Measurements from ENCODE around the gene DAAM2. TPM values are rescaled to one million over a fixed set of nuclear protein-coding genes. Genes with fewer than 3 reads are reported as not detected.

Gene DAAM2
- total RNA-seq, 2 donors from 2014 or later: 4.7 to 41.3 TPM

- peak; percentile 40 for TF ChIP-seq POLR2A (IDR thresholded peaks at IDR 0.05)
- TF ChIP-seq, protein P1, sequence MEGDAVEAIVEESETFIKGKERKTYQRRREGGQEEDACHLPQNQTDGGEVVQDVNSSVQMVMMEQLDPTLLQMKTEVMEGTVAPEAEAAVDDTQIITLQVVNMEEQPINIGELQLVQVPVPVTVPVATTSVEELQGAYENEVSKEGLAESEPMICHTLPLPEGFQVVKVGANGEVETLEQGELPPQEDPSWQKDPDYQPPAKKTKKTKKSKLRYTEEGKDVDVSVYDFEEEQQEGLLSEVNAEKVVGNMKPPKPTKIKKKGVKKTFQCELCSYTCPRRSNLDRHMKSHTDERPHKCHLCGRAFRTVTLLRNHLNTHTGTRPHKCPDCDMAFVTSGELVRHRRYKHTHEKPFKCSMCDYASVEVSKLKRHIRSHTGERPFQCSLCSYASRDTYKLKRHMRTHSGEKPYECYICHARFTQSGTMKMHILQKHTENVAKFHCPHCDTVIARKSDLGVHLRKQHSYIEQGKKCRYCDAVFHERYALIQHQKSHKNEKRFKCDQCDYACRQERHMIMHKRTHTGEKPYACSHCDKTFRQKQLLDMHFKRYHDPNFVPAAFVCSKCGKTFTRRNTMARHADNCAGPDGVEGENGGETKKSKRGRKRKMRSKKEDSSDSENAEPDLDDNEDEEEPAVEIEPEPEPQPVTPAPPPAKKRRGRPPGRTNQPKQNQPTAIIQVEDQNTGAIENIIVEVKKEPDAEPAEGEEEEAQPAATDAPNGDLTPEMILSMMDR (IDR thresholded peaks at IDR 0.05): no peak
- TF ChIP-seq POLR2AphosphoS5 (IDR thresholded peaks at IDR 0.05): peak; percentile 53
- Histone ChIP-seq H3K27ac (peak within 1 kb of the TSS; percentile 63 to 74), H3K27me3 (replicated peaks; ENCODE audit: insufficient read depth) (no peaks in the 10 kb centered on the region), H3K36me3 (no peaks in the 10 kb centered on the region), H3K9me3 (no peaks in the 10 kb centered on the region), H3K4me1 (replicated peaks) (no peaks in the 10 kb centered on the region), H3K4me3 (peak within 1 kb of the TSS; percentile 57 to 59)
- DNase-seq (ENCODE audit: low spot score): peak; percentile 59
- intact Hi-C loops (cut with DNase I): no loop called here
- WGBS: under 1% methylated on average over 33 of the region's 46 CpGs
Measured at GRCh38 chr6:39934131-39934757, 142.1 kb downstream of the DAAM2 start, which contains the start of gene MOCS1. Gene MOCS1 (minus strand): TSS chr6:39934462. CDS start chr6:39934417, 45 bp downstream.

GRCh38 chr6:39935241-39935640, 143.1 kb downstream of the DAAM2 start:
- Histone ChIP-seq H3K4me3 (no peak overlapping the region), H3K9me3 (no peaks in the 10 kb centered on the region), H3K27me3 (replicated peaks; ENCODE audit: insufficient read depth) (no peaks in the 10 kb centered on the region), H3K27ac (no peak overlapping the region), H3K36me3 (no peaks in the 10 kb centered on the region), H3K4me1 (replicated peaks) (no peaks in the 10 kb centered on the region)
- no peak for DNase-seq (ENCODE audit: low spot score)
- TF ChIP-seq, protein P1 (IDR thresholded peaks at IDR 0.05): no peak
- TF ChIP-seq POLR2AphosphoS5 (IDR thresholded peaks at IDR 0.05) (no peak), POLR2A (IDR thresholded peaks at IDR 0.05) (no peak)
- intact Hi-C loops (cut with DNase I): no loop called here
- WGBS: 77% methylated on average over 2 of the region's 2 CpGs

DNA sequence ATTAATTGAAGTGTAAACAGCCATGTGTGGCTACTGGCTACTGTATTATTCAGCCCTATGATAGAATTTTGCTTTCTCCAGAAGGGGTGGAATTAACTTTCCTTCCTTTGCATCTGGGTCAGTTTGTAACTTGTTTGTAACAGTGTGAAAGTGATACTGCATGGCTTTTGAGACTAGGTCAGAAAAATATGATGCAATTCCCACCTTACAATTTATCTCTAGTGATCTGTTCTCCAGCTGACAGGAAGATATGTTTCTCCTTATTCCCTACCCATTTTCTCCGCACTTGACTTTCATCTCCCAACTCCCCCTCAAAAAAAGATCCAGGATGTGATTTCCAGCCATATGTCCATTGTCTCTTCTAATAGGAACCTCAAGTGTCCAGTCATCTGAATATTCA, 144.7 kb downstream of the DAAM2 start:
- H3K27ac ChIP-seq: no peak overlapping the region
- no peak overlapping the region for H3K4me3 ChIP-seq
- H3K9me3 ChIP-seq: no peaks in the 10 kb centered on the region
- H3K4me1 ChIP-seq (replicated peaks): no peaks in the 10 kb centered on the region
- intact Hi-C loops (cut with DNase I): no loop called here
- no peak for DNase-seq (ENCODE audit: low spot score)
- no peaks in the 10 kb centered on the region for H3K36me3 ChIP-seq
- 98% methylated on average over 1 of the region's 1 CpG for WGBS
- no peaks in the 10 kb centered on the region for H3K27me3 ChIP-seq (replicated peaks; ENCODE audit: insufficient read depth)
- TF ChIP-seq, protein P1 (IDR thresholded peaks at IDR 0.05): no peak
- no peak for TF ChIP-seq POLR2A (IDR thresholded peaks at IDR 0.05)
- TF ChIP-seq POLR2AphosphoS5 (IDR thresholded peaks at IDR 0.05): no peak

- Histone ChIP-seq H3K9me3 (no peaks in the 10 kb centered on the region), H3K4me3 (no peak overlapping the region), H3K4me1 (replicated peaks) (no peaks in the 10 kb centered on the region), H3K27ac (no peak overlapping the region), H3K27me3 (replicated peaks; ENCODE audit: insufficient read depth) (no peaks in the 10 kb centered on the region), H3K36me3 (no peaks in the 10 kb centered on the region)
- TF ChIP-seq, protein P1 (IDR thresholded peaks at IDR 0.05): no peak
- TF ChIP-seq POLR2AphosphoS5 (IDR thresholded peaks at IDR 0.05): no peak
- TF ChIP-seq POLR2A (IDR thresholded peaks at IDR 0.05): no peak
- intact Hi-C loops (cut with DNase I): no loop called here
- no peak for DNase-seq (ENCODE audit: low spot score)
- WGBS: 76% methylated on average over 3 of the region's 3 CpGs
Measured at GRCh38 chr6:39937686-39938333, 145.6 kb downstream of the DAAM2 start.

Data from prostate gland (tissue), 2 donors.